Posterior cingulate gyrus (tissue), 11 donors: ENCODE measurements around the gene CES5A.
"Not testable (repeated sequence)": the region's sequence is repeated elsewhere in the genome, so short reads cannot be mapped to it uniquely, and the experiment has no call there.

Experiments used
- DNase-seq, 10 donors: peaks; one replicate each; pipeline versions ENCODE4 v3.0.0 to v3.0.0-alpha.2; 2020 to 2021; ENCODE audit warnings: mixed read lengths in 3 of 10
- intact Hi-C: fragments of 100-400 bp; cut with DNase I; formaldehyde crosslinking; loops from one replicate; pipeline ENCODE4 v1.15.1; 2023

Gene CES5A

GRCh38 chr16:55832773-55833691 lies 42.1 kb downstream of the CES5A start, which contains the start of gene CES1:
TSS of gene CES1 (minus strand) at chr16:55833096. CDS start at chr16:55833055, 41 bp downstream.
- intact Hi-C loops = no loop called here
- peak in 2 of 10 donors; percentile 71 to 83 for DNase-seq

GRCh38 chr16:55832425-55832772 lies 42.8 kb downstream of the CES5A start:
- DNase-seq = no peak
- intact Hi-C loops = no loop called here

GRCh38 chr16:55830658-55831294 lies 44.4 kb downstream of the CES5A start:
- intact Hi-C loops = no loop called here
- no peak for DNase-seq

- DNase-seq, intact Hi-C loops: not testable (repeated sequence)
These were observed 45.9 kb downstream of the CES5A start for GRCh38 chr16:55829232-55829631.

- no peak for DNase-seq
- intact Hi-C loops = no loop called here
These were observed 46.5 kb downstream of the CES5A start for GRCh38 chr16:55828680-55829079.

- no peak for DNase-seq
These were observed 50.0 kb downstream of the CES5A start for GRCh38 chr16:55825115-55825728.

GRCh38 chr16:55824473-55825000 lies 50.6 kb downstream of the CES5A start:
- intact Hi-C loops = no loop called here
- DNase-seq = no peak

More at GRCh38 chr16:55825115-55825728, 50.0 kb downstream of the CES5A start:
- intact Hi-C loops = no loop called here

- intact Hi-C loops = no loop called here
- DNase-seq = no peak
These were observed 52.8 kb downstream of the CES5A start for GRCh38 chr16:55822280-55822810.

- DNase-seq = no peak
These were observed 54.0 kb downstream of the CES5A start for GRCh38 chr16:55821210-55821609.

GRCh38 chr16:55820615-55821014 lies 54.6 kb downstream of the CES5A start:
- intact Hi-C loops = no loop called here
- DNase-seq = no peak

More at GRCh38 chr16:55821210-55821609, 54.0 kb downstream of the CES5A start:
- intact Hi-C loops = no loop called here

GRCh38 chr16:55817236-55817912 lies 57.8 kb downstream of the CES5A start:
- intact Hi-C loops = no loop called here
- no peak for DNase-seq

- intact Hi-C loops, DNase-seq: not testable (repeated sequence)
These were observed 59.0 kb downstream of the CES5A start for GRCh38 chr16:55816222-55816621.

GRCh38 chr16:55815320-55815719 lies 59.9 kb downstream of the CES5A start:
- no peak for DNase-seq
- intact Hi-C loops = no loop called here

- intact Hi-C loops, DNase-seq: not testable (repeated sequence)
These were observed 61.0 kb downstream of the CES5A start for GRCh38 chr16:55814174-55814573.

GRCh38 chr16:55813730-55814129 lies 61.4 kb downstream of the CES5A start:
- intact Hi-C loops = not testable (repeated sequence)

GRCh38 chr16:55812951-55813350 lies 62.2 kb downstream of the CES5A start:
- intact Hi-C loops = no loop called here

More at GRCh38 chr16:55813730-55814129, 61.4 kb downstream of the CES5A start:
- not testable (repeated sequence) for DNase-seq

GRCh38 chr16:55811811-55812210 lies 63.4 kb downstream of the CES5A start:
- no peak for DNase-seq

More at GRCh38 chr16:55812951-55813350, 62.2 kb downstream of the CES5A start:
- DNase-seq = no peak

GRCh38 chr16:55810451-55810961 lies 64.7 kb downstream of the CES5A start:
- DNase-seq = no peak
- intact Hi-C loops = no loop called here

More at GRCh38 chr16:55811811-55812210, 63.4 kb downstream of the CES5A start:
- intact Hi-C loops = no loop called here

GRCh38 chr16:55809851-55810250 lies 65.3 kb downstream of the CES5A start:
- DNase-seq = no peak
- intact Hi-C loops = no loop called here

GRCh38 chr16:55809386-55809785 lies 65.8 kb downstream of the CES5A start:
- intact Hi-C loops = no loop called here
- no peak for DNase-seq
